D341Med (cell line): ENCODE results near the gene HDAC4.
"Not testable (repeated sequence)": the region's sequence is repeated elsewhere in the genome, so short reads cannot be mapped to it uniquely, and the experiment has no call there.

Experiments used
- DNase-seq: peaks from one replicate; pipeline ENCODE4 v3.0.0; 2012; ENCODE audit warnings: low spot score

The HDAC4 gene

GRCh38 chr2:239082425-239082824 lies 318.4 kb downstream of the HDAC4 start:
- no peak for DNase-seq

DNA sequence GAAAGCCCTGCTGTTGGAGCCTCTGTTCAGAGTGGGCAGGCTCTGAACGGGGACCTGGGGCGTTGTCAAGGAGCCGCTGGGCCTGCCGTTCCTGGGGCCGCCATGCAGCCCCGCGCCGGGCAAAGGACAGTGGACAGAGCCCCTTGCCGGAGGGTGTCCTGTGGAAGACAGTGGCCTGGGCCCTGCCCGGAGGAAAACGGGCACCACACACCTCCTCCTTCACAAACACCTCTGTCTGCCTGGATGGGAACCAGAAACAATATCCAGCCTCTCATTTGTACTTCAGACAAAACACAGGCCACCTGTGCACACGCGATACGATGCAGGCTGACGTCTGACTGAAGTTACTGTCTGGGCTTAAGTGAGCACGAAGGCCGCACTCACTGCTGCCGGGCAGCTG lies 319.2 kb downstream of the HDAC4 start:
- no peak for DNase-seq

GRCh38 chr2:239081046-239081445 lies 319.8 kb downstream of the HDAC4 start:
- no peak for DNase-seq

DNA sequence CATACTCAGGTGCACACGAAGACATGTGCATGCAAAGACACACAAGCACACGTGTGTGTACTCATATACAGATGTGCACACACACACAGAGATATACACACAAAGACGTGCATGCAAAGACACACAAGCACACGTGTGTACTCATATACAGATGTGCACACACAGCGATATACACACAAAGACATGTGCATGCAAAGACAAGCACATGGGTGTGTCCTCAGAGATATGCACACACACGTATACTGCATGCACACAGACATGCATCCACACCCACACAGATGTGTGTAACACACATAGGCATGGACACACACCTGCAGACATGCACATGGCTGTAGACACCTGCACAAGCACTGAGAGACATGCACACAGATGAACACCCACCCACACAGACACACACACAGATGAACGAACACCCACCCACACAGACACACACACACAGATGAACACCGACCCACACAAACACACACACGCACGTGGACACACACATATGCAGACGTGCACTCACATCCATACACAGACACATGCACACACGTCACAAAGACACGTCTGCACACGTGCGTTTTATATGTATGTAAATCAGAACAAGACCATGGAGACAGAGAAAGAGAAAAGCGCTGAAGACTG lies 321.0 kb downstream of the HDAC4 start:
- no peak for DNase-seq

DNA sequence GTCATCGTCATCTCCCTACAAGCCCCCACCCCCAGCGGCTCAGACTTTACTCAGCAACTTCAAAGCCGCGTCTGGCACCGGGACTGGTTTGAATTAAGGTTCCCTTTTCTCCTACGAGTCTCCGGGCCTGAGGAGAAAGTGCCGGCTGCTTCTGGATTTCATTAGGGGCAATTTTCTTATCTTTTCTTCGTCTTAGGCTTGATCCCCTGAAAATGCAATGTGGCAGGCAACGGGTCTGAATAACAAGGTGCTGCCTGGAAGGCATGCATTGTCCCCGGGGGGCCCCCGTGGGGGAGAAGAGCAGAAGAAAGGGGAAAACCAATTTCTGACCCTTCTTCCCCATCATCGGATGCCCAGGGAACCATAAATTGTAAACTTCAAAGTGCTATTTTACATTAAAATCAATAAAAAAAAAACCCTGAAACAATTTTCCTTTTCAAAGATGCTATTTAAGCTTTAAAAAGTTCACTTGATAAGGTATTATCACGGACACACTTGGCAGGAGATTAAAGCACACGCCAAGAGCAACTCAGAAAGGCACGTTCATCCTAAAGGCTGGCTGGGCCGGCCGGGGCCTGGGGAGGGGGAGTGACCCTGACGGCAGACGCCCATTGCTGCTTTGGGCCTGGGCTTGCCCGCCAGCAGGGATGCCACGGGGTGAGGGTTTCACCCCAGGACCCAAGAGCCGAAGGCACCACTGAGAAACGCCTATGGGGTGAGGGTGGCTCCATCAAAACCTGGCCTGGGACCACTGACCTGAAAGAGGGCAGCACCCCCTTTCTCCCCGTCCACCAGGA lies 322.5 kb downstream of the HDAC4 start:
- no peak for DNase-seq

DNA sequence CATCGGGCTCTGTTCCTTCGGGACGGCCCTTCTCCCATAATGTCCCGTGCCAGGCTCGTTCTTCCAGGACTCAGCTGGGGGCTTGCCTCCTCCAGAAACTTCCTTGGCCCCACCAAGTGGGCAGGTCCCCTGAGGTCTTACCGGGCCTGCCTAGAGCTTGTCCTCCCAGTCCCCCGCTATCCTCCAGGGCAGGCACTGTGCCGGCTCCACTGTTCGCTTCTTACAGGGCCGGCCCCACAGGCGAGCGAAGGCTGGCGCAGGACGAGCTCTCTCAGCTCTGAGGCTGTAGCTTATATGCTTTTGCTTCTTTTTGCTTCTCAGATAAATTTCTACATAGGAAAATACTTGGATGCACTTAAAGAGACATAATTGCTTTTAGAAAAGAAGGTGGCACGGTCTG lies 323.6 kb downstream of the HDAC4 start:
- no peak for DNase-seq

GRCh38 chr2:239075918-239076758 lies 324.7 kb downstream of the HDAC4 start:
- DNase-seq, result no peak

GRCh38 chr2:239073745-239074530 lies 326.9 kb downstream of the HDAC4 start:
- no peak for DNase-seq

GRCh38 chr2:239073270-239073669 lies 327.6 kb downstream of the HDAC4 start:
- DNase-seq, result no peak

DNA sequence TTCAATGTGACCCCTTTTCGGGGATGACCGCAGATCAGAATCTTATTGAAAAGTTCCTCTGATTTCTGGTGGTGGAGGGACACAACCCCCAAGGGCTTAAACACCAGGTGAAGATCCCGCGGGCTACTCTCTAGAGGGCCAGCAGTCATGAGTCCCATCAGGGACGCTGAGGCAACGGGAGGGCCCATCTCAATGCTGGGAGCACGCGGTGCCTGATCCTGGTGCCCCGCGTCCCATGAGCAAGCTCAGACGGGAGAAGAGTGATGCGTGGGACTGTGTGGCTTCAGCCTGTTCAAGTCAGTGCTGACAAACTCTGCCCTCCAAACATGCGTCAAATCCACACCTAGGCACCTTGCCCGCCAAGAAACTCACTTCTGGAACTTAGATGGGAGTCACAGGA lies 328.0 kb downstream of the HDAC4 start:
- DNase-seq, result no peak

- no peak for DNase-seq
Measured at GRCh38 chr2:239070466-239070865, 330.4 kb downstream of the HDAC4 start.

DNA sequence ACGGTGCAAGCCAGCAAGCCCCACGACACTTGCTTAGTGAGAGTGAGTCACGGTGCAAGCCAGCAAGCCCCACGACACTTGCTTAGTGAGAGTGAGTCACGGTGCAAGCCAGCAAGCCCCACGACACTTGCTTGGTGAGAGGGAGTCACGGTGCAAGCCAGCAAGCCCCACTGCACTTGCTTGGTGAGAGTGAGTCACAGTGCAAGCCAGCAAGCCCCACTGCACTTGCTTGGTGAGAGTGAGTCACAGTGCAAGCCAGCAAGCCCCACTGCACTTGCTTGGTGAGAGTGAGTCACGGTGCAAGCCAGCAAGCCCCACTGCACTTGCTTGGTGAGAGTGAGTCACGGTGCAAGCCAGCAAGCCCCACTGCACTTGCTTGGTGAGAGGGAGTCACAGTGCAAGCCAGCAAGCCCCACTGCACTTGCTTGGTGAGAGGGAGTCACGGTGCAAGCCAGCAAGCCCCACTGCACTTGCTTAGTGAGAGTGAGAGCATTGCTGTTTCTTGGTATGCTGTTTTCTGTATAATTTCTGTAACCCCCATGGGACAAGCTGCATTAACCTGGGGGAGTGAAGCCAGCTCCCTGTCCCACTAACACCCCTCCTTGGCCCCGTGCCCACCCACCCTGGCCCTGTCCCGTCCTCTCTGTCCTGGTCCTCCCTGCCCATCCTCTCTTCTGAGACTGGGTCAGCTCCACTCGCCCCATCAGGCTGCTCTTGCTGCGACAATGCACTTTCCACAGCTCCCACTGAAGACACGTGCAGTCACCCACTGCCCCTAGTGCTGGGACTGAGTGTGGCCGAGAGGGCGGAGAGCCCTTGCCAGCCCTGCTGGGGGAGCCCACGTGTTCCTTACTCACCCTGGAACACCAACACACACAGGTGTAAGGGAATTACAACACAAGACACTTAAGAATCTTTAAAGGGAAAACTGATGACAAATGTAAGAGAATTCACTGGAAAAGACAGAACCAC lies 331.2 kb downstream of the HDAC4 start:
- not testable (repeated sequence) for DNase-seq

GRCh38 chr2:239068411-239068810 lies 332.4 kb downstream of the HDAC4 start:
- no peak for DNase-seq

DNA sequence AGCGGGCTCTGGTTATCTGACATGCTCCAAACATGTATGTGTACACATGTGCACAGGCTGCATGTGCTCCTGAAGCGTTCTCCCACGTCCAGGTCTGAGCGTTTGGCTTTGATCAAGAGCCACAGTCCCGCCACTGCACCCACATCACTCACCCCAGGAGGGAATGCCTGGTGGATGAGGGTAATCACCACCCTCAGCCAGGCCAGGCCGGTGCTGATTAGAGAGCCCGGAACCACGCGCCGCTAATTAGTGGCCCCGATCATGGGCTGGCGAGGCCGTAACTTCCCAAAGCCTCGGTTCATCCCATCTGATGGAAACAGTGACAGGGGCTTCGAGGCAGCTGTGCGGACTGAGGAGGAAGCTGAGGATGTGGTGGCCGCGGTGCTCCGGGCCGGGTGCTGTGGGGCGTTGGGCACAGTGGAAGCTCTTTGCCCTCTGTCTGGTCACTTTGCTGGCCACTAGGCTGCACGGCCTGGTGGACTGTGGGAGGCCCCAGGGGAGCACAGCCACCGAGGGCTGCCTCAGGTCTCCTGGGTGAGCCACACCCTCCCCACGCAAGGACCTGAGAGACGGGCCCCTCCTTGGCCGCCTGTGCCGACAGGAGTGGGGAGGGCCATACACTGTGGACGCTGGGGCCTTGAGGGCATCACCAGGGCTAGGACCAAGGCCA lies 333.5 kb downstream of the HDAC4 start:
- DNase-seq, result no peak

- no peak for DNase-seq
Measured at GRCh38 chr2:239066597-239066996, 334.2 kb downstream of the HDAC4 start.

GRCh38 chr2:239065962-239066361 lies 334.9 kb downstream of the HDAC4 start:
- no peak for DNase-seq

GRCh38 chr2:239065537-239065936 lies 335.3 kb downstream of the HDAC4 start:
- no peak for DNase-seq

DNA sequence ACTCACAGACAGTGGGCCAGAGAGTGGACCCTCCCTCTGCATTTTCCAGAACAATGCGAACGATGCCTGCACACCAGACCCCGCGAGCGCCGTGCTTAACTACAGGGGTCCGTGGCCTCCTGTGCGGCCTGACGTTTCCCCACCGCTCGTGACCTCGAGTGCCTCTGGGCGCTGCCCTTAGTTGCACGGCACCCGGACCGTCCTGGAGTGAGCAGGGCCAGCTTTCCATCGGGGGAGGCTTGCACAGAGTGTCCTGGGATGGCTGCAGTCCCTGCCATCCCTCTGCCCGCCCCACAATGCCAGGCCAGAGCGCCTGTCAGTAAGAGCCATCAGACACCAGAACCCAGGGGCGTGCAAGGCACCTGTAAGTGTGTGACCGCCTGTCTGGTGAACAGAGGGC lies 335.9 kb downstream of the HDAC4 start:
- no peak for DNase-seq

DNA sequence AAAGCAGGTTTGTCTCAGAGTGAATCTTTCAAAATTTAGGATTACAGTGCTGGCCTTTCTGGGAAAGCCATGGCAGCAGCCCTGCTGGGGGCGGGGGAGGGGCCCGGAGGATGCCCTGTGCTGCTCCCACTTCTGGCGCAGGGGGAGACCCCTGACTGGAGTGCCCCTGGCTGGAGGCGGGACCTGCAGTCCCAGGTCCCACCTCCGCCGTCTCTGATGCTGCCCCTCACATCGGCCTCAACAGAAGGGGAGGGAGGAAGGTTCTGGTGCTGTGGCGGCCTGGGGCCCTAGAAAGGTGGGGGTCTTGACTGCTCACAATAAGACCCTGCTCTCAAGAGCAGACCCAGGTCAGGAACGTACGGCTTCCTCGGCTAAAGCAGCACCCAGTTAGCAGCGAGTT lies 336.6 kb downstream of the HDAC4 start:
- DNase-seq, result no peak

DNA sequence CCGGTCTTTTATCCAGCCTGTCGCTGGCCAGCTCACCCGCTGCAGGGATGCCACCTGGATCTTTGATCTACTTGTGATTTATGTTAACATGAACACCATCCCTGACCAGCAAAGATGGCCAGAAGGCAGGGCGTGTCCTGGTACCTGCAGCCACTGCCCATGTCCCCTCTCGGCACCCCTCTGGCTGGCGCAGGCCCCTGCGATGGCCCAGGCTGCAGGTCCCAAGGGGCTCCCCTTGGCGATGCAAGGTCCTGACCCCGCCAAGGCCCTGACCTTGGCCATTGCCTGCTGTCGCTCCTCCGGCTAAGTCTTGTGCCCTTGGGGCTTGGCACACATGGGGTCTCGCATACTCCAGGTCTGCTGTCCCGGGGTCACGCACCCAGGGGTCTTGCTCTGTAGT lies 338.1 kb downstream of the HDAC4 start:
- no peak for DNase-seq
